Occipital lobe (tissue), 2 donors: ENCODE measurements around the gene MKI67. TPM values are rescaled to one million over a fixed set of nuclear protein-coding genes. Genes with fewer than 3 reads are reported as not detected.
A peak's percentile ranks its signal among the peaks of the same experiment; 100 is the strongest.

Experiments
- DNase-seq: peaks from one replicate; lab custom pipeline; 2025; lab: John Stamatoyannopoulos, UW
- total RNA-seq: library from RNA; depleted of rRNA; stranded (reverse); fragments of >200 nt; gene quantifications from one replicate; pipeline ENCODE4 v1.2.3, GENCODE V29; 2014

Gene MKI67
- total RNA-seq, 1 donor from 2014 or later = 1.7 TPM

DNA sequence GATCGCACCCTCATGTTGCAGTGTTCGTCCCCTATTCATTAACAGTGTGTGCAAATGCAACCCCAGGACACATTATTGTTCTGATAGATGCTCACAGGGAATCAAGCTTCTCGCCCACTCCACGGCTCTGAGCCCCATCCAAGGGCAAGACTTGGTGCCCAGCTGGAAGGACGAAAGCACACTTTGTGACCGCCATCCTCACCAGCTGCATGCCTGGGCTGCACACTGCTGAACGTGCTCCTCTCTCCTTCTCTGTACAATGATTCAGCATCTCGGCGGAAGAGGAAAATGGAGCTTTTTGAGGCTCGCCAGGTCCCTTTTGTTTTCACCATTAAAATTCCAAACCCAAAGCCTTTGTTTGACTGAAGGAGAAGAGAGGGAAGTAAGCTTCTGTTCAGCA, 41.9 kb downstream of the MKI67 start:
- no peak for DNase-seq

DNA sequence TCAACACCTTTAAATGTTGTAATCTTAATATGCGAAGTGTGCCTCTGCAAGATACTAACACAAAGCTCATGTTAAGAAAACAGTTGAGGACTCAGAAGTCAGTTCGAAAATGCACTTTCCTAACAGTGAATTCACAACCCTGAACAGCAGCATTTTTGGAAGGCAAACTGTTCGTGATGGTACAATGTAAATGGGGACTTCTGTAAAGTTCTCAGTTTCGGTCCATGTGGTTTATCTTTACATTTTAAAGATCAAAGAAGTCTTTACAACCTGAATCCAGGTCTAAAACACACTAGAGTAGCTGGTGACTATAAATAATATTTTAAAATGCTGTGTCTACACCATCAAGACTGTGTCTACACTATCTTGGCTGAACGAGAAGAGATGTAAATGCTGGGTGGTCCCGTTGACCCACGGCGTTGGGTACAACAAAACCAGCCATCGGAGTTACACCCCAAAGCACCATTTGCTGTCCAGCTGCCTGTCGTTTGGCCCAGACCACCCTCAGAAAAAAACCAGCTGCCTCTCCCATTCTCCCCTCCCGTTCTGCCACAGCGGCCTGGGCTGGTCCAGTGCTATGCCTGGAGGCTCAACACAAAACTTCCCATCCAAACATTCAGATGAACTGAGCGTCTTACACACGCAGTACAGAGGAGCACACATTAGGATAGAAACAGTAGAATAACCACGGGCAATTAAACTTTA, 42.9 kb downstream of the MKI67 start:
- DNase-seq = no peak

DNA sequence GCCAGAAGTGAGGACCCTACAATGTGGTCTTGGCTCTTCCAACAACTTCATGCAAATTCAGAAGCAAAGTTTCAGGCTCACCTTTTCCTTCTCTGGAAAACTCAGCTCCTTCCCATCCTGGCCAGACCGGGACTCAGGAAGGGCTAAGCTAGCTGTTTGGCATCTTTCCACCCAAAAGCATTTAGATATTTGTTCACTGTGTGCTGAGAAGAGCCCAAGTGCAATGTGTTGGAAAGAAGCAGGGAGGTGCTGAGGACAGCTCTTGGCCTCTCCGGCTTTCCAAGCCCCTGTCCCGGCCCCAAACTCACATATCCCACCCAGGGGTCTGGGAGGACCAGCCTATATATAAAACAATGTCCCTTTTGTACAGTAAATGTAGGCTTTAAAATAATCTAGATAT, 44.5 kb downstream of the MKI67 start:
- DNase-seq = no peak

DNA sequence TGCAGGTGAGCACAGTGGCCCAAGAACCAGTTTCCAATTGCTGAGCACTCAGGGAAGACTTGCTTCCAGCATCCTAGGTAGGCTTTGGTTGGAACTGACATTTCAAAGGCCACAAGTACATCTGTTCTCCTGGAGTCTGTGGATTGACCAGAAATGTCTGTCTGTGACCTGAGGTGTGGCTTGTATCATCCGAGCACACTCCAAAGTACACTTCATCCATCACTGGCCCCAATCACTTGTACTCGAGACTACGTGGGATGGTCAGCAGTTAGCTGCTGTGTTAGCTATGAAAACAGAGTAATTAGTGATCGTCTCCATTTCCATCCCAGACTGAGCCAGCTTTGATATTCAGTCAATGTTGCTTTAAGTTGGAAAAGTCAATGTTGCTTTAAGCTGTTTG, 45.0 kb downstream of the MKI67 start:
- DNase-seq = no peak

DNA sequence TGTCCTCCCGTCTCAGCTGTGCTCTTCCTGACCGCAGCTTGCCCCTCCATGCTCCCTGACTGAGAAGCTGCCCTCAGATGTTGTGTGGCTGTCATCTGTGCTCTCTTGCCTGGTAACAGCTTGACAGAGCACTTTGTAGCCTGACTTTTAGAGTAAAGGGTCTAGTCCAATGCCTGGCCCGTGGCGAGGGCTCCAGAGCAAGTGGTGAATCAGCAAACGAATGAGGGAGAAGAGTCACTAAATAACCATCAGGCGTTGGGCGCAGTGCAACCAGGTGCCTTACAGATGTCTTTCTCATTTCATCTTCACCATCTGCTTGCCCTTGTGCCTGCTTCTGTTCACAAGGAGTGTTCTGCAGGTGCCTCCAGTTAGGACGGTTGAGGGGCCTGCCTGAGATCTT, 45.6 kb downstream of the MKI67 start:
- no peak for DNase-seq

DNA sequence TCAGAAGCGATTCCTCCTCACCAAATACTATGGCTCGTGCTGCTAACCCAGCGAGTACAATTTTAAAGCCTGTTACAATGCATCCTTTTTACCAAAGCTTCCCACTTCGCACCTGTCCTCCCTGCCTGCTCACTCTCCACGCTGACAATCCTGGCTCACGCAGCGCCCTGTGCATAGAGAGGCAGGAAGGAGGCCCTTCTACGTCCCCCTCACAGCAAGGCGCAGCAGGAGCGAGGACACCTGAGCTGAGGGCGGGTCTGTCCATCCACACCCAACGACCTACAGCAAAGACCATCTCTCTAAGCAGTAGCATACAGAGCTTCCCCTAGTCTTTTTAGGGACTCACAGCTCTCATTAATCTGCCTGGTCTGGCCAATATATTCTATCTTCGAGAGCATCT, 46.0 kb downstream of the MKI67 start:
- DNase-seq = no peak

DNA sequence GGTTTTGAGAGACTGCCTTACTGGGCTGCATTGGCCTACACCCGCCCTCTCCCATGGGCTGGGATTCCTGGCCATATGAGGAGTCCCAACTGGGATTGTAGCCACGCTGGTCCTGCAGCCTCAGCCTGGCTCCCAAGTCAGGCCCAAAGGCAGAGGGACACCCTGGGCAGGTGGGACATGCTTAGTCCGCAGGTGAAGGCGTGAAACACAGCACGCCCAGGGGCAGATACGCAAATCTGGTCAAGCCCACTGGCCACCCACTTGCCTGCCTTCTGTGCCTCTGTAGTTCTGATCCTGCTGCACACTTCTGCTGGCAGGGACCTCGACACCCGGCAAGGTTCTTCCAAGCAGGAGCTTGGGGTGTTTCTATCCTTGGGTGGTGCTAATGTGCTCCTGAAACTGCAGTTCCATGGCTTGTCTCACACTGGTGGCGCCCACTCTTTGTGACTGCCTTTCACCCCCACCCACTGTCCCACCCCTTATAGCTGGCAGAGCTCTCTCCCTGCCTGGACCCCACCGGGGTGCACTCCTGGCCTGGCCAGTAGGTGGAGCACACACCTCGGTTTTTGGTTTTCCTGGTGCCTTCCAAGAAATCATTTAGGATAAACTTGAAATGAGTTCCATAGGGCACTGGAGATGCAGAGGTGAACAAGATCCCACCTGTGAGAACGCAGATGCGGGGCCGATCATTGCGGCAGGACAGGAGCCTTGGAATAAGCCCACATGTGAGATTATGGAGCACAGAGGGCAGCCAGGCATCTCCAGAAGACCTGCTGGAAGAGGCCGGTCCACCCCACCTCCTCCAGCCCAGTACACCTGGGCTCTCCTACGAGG, 47.9 kb downstream of the MKI67 start:
- DNase-seq = no peak

DNA sequence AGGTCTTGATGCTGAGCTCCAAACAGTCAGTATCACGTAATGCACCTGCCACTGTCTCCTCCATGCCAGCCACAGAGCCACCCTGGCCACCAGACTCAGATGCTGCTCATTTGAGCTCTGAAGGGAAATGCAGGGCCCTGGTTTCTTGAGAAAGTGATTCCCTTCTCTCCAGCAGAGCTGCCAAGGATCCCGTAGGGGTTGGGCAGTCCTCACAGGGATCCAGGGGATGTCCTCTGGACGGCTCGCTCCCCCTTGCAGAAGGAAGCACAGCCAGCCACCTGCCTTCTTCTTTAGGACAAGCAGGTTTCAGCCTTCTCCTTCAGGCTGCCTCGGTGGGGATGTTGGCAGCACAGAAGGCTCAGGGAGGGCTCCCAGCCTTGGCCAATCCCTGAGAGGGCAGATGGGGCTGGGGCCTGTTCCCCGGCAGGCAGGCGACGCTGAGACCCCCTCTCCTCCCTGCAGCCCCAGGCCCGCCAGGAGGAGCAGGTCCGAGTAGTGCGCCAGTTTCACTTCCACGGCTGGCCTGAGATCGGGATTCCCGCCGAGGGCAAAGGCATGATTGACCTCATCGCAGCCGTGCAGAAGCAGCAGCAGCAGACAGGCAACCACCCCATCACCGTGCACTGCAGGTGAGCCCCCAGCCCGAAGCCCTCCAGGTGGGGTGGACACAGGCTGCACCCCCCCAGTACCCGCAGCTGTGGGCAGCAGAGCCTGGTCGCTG, 48.9 kb downstream of the MKI67 start:
- no peak for DNase-seq

DNA sequence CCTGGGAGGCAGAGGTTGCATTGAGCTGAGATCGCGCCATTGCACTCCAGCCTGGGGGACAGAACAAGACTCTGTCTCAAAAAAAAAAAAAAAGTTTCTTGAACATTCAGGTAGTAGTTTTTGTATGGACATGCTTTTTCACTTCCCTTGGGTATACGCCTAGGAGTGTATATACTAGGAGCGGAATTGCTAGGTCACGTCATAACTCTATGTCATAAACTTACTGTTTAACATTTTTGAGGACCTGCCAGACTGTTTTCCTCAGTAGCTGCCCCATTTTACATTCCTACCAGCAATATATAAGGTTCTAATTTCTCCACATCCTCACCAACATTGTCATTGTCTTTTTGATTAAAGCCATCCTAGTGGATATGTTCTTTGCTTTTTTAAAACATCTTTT, 51.6 kb downstream of the MKI67 start:
- DNase-seq = no peak

DNA sequence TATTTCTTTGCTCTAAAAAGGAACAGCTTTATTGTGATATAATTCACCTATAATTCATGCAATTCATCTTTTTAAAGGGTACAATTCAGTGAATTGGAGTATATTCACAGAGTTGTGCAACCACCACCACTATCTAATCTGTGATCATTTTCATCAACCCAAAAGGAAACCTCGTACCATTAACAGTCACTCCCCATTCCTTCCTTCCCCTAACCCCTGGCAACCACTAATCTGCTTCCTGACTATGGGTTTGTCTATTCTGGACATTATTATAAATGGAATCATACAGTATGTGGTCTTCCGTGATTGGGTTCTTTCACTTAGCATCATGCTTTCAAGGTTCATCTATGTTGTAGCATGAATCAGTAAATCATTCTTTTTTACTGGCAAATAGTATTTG, 52.3 kb downstream of the MKI67 start:
- DNase-seq = no peak

DNA sequence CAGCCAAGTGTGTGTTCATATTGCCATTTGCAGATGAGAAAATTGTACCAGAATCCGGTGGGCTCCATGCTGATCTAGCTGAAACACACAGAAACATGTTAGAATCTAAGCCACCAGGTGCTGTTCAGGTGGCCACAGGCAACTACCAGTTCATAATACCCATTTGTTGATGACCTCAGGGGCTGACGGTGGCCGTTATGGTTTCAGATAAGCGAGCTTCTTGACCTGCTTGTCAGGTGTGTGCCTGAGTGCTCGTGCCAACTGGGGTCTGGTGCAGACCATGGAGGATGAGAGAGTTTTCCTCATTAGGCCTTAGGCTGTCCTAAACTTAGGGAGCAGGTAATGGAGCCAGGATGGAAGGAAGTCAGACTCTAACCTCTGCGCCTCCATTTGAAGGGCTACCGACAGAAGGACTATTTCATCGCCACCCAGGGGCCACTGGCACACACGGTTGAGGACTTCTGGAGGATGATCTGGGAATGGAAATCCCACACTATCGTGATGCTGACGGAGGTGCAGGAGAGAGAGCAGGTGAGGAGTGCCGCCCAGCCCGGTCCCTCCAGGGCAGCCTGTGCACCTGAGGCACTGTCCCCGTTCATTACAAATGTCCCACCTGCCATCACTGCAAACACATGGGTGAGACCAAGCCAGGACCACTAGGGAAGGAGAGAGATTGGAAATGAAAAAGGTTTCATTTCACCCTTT, 53.1 kb downstream of the MKI67 start:
- DNase-seq = no peak

DNA sequence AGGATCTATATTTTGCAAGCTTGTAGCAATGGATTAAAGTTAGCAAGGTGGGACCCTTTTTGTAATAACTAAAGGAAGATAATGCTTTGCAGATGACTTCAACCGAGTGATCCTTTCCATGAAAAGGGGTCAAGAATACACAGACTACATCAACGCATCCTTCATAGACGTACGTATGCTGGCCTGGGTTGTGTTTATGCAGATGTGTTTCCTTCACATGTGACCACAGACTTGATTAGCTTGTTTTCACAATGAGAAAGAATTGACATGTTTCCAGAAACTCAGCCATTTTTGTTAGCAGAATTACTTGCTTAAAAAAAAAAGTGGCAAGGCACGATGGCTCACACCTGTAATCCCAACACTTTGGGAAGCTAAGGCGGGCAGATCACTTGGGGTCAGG, 54.2 kb downstream of the MKI67 start:
- no peak for DNase-seq

DNA sequence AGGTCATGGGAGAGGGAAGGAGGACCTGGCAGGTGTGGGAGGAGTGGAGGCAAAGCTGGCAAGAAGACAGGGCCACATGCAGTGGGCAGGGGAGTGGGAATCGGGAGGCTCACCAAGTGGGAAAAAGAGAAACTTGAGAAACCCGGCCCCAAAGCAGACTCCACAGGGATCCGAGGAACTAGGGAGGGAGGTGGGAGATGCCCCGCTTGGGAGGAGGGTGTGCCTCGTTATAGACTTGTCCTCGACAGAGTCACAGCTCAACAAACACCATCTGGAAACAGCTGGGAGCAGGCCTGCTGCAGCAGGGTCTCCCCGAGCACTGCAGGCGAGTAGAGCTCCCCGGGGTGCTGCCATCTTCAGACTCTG, 54.8 kb downstream of the MKI67 start:
- DNase-seq = no peak

DNA sequence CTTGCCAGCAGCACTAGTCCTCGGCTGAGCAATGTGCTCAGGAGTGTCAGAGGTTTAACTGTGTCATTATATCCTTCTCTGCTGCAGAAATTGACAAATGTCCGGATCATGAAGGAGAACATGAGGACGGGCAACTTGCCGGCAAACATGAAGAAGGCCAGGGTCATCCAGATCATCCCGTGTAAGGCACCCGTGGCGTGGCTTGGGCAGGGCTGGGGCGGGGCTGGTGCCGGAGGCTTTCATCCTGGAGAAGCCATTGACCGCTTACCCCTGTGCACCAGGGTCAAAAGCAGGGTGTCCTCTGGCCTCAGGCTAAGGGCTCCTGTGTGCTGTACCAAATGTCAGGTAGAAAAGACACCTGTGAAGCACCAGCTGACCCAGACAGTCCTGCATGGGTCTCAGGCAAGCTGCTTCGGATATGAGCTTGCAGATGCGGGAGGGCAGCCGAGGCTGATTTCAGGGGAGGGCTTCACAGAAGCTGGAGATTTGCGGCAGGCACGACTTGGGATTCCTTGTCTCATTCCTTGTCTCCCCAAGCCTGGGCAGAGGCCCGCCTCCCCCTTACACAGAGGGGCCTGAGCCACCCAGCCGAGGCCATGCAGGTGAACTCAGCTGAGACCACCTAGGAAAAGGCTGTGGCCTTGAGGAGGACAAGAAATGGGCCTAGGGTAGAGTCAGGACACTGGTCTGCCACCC, 55.4 kb downstream of the MKI67 start:
- DNase-seq = no peak

DNA sequence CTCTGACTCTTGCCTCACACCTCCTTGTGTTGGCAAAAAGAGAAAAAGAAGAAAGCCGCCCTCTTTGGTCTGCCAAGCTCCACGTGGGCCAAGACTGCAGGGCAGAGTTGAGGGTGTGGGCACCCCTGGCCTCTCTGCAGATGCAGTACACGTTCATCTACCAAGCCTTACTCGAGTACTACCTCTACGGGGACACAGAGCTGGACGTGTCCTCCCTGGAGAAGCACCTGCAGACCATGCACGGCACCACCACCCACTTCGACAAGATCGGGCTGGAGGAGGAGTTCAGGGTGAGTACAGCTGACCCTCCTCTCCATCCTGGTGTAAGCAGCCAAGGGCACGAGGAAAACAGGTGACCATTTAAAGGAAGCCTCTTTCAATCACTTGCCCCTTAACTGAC, 56.1 kb downstream of the MKI67 start:
- DNase-seq = no peak

DNA sequence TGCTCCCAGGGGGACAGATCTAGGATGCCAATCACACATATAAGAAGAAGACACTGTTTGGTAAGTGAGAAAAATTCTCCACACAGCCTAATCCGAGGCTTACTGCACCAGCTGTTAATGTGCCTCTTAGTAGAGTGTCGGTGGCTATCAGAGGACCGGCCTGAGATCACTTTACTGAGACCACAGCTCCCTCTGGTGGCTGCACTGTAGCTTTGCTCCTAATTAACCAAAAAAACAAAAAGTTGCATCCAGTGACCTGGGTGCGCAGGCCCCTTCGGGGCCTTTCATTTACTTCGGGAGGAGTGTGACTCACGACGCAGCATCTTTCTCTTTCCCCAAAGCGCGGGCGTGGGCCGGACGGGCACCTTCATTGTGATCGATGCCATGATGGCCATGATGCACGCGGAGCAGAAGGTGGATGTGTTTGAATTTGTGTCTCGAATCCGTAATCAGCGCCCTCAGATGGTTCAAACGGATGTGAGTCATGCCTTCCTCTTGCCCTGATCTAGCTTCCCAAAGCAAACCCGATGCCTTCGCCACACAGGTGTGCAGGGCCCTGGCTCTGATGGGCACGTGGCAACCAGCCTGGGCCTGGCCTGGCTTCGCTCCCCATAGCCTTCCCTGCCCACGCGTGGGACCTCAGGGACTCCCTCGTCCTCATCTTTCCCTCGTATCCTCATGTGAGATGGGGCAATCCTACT, 56.7 kb downstream of the MKI67 start:
- DNase-seq = peak; percentile 68

DNA sequence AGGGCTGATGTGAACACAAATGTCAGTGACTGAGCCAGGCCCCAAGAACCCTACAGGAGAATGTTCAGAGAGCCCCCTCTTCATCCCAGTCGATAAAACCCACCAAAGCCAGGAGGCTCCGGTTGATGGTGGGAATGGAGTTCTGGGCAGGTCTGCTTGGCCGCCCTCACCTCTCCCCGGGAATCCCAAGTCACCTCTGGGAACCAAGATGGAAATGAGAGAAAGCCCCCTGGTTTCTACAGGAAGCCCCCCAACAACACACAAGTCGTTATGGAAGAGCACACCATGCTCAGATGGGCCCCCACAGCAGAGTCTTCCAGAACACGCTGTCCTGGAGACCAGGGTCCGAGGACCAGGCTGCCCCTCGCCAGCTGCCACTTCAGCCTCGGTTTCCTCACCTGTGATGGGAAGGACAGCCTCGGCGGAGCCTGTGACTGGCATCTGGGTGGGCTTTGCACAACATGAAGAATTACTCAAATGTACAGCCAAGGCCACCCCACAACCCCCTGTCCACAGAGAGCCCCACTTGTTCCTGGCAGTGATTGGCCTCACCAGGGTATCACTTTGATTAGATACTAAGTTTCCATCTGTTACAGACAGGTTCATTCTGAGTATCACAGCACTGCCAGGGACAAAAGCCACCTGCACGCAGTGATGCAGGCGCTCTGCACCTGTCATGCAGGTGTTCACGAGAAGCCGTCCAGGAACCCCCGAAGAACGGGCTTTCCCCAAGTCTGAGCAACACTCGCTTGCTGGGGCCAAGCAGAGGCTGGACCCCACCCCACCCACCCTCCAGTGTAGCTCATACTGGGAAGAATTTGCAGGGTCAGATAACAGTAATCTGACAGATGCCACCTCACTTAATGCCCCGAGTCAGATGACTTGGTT, 57.6 kb downstream of the MKI67 start:
- DNase-seq = no peak

DNA sequence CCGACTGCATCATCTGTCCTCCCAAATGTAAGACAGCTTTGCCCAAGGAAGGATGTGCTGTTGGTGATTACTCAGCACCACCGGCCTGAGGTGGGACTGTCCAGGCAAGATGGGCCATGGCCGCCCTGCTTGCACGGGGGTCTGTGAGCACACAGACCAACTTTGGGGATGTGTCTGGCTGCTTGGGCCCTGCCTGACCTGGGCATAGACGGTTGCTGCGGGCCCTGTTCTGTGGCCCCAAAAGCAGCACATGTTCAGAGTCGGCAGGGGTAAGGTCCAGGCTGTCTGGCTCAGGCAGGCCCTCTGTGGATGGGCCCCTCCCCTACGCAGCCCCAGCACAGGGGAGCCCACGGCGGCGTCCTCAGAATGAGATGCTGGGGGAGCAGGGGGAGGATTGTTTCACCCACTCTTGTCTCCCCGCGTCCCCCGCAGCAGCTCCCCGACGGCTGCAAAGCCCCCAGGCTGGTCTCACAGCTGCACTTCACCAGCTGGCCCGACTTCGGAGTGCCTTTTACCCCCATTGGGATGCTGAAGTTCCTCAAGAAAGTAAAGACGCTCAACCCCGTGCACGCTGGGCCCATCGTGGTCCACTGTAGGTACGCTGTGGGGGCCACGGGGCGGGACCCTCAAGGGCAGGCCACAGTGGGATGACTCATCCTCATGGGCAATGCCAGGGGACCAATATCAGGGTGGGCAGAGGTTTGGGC, 58.4 kb downstream of the MKI67 start:
- DNase-seq = no peak

DNA sequence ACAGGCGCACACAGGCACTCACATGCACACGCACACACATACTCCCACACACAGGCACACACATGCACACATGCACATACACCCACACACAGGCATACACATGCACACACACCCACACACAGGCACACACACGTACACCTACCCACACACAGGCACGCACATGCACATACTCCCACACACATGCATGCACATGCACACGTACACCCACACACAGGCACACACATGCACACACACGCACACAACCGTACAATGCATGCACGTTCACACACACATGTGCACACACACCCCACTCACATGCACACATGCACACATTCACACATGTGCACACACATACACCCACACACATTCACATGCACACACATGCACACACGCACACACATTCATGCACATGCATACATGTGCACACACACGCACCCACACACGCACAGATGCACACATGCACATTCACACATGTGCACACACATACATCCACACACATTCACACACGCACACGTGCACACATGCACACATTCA, 59.3 kb downstream of the MKI67 start:
- no peak for DNase-seq
